Osteoblast (primary cell): Measurements from ENCODE around the gene B2M. TPM values are rescaled to one million over a fixed set of nuclear protein-coding genes. Genes with fewer than 3 reads are reported as not detected.

Experiments
- DNase-seq: peaks from one replicate; pipeline ENCODE4 v3.0.0; 2011; ENCODE audit warnings: low spot score, mixed read lengths; ENCODE audit not compliant: insufficient read length; ENCODE audit errors: missing footprints
- H2AFZ ChIP-seq: 2 replicates; pipeline ENCODE4 v1.6.0; 2011; ENCODE audit warnings: mild to moderate bottlenecking, low read length
- H3K27ac ChIP-seq: 2 replicates; pipeline ENCODE4 v1.5.1; 2011; ENCODE audit warnings: mild to moderate bottlenecking, low read depth, low read length, moderate library complexity
- H3K27me3 ChIP-seq: 2 replicates; pipeline ENCODE4 v1.6.0; 2012; ENCODE audit warnings: mild to moderate bottlenecking, control low read depth, inconsistent platforms, low read length, moderate library complexity; ENCODE audit not compliant: insufficient read depth
- H3K36me3 ChIP-seq: 2 replicates; pipeline ENCODE4 v1.5.1; 2011; ENCODE audit warnings: mild to moderate bottlenecking, low read length, control low read depth, moderate library complexity; ENCODE audit not compliant: insufficient read depth
- H3K4me1 ChIP-seq: 2 replicates; pipeline ENCODE4 v1.5.1; 2011; ENCODE audit warnings: mild to moderate bottlenecking, low read length, control low read depth, moderate library complexity; ENCODE audit not compliant: insufficient read depth
- H3K4me2 ChIP-seq: 2 replicates; pipeline ENCODE4 v1.6.0; 2011; ENCODE audit warnings: mild to moderate bottlenecking, low read length; ENCODE audit not compliant: insufficient read depth
- H3K4me3 ChIP-seq: fragments of 200-600 bp; sonication (generic); 3 replicates; pipeline ENCODE4 v1.5.1; 2012; ENCODE audit warnings: mild to moderate bottlenecking, low read length, inconsistent platforms; ENCODE audit not compliant: insufficient read depth
- H3K79me2 ChIP-seq: 2 replicates; pipeline ENCODE4 v1.6.0; 2012; ENCODE audit warnings: mild to moderate bottlenecking, low read length, control low read depth, inconsistent platforms; ENCODE audit not compliant: insufficient read depth
- H3K9me3 ChIP-seq: 2 replicates; pipeline ENCODE4 v1.5.1; 2011; ENCODE audit warnings: low read depth, low read length, control low read depth
- H4K20me1 ChIP-seq: 2 replicates; pipeline ENCODE4 v1.6.0; 2012; ENCODE audit warnings: mild to moderate bottlenecking, low read length, control low read depth; ENCODE audit not compliant: insufficient read depth
- CTCF ChIP-seq: IDR thresholded peaks from 2 replicates; pipeline ENCODE4 v1.5.1; 2011; ENCODE audit warnings: mild to moderate bottlenecking, low read depth, low read length, moderate library complexity; ENCODE audit errors: extremely low read depth
- total RNA-seq: library from RNA; depleted of rRNA; stranded (reverse); fragments of >200 nt; gene quantifications from 2 replicates; pipeline ENCODE4 v1.2.3, GENCODE V29; 2012

B2M gene
- total RNA-seq, 1 donor, result 4,170 TPM

- Histone ChIP-seq H3K9me3 (no peaks in the 10 kb centered on the region), H3K4me3 (no peak overlapping the region), H4K20me1 (peaks cover 50% of the 10 kb centered on the region), H2AFZ (no peak overlapping the region), H3K79me2 (peaks cover 57% of the 10 kb centered on the region), H3K4me1 (peaks cover 15% of the 10 kb centered on the region), H3K4me2 (no peak overlapping the region), H3K36me3 (peaks cover 44% of the 10 kb centered on the region), H3K27me3 (no peaks in the 10 kb centered on the region), H3K27ac (peak overlapping the region; percentile 11)
- TF ChIP-seq CTCF, result no peak
- DNase-seq, result no peak
Observed at GRCh38 chr15:44715142-44715796, 4.0 kb downstream of the B2M start.

- H3K4me1 ChIP-seq, result peaks cover 14% of the 10 kb centered on the region
- H3K27me3 ChIP-seq, result no peaks in the 10 kb centered on the region
- no peak for DNase-seq
- H4K20me1 ChIP-seq, result peaks cover 50% of the 10 kb centered on the region
- no peak for TF ChIP-seq CTCF
- no peak overlapping the region for H3K4me3 ChIP-seq
- peaks cover 44% of the 10 kb centered on the region for H3K36me3 ChIP-seq
- peaks cover 51% of the 10 kb centered on the region for H3K79me2 ChIP-seq
- H3K27ac ChIP-seq, result peak overlapping the region; percentile 11
- H3K4me2 ChIP-seq, result no peak overlapping the region
- no peaks in the 10 kb centered on the region for H3K9me3 ChIP-seq
- no peak overlapping the region for H2AFZ ChIP-seq
Observed at GRCh38 chr15:44715797-44716334, 4.5 kb downstream of the B2M start.

GRCh38 chr15:44716983-44717602 lies 5.8 kb downstream of the B2M start:
- peaks cover 44% of the 10 kb centered on the region for H3K36me3 ChIP-seq
- peaks cover 46% of the 10 kb centered on the region for H4K20me1 ChIP-seq

More at GRCh38 chr15:44716983-44717602, 5.8 kb downstream of the B2M start:
- no peaks in the 10 kb centered on the region for H3K27me3 ChIP-seq
- H3K9me3 ChIP-seq, result no peaks in the 10 kb centered on the region
- H3K27ac ChIP-seq, result no peak overlapping the region
- no peak overlapping the region for H2AFZ ChIP-seq
- no peak overlapping the region for H3K4me3 ChIP-seq
- peaks cover 39% of the 10 kb centered on the region for H3K79me2 ChIP-seq
- DNase-seq, result no peak
- peaks cover 14% of the 10 kb centered on the region for H3K4me1 ChIP-seq
- H3K4me2 ChIP-seq, result no peak overlapping the region
- TF ChIP-seq CTCF, result no peak
